GM12878 (cell line): ENCODE measurements around the gene HERPUD1. TPM values are rescaled to one million over a fixed set of nuclear protein-coding genes. Genes with fewer than 3 reads are reported as not detected.

Experiments used
- ATAC-seq: fragments of 200-7000 bp; cut with Tn5 transposase; 3 replicates; pipeline ENCODE4 v1.9.1; 2020; ENCODE audit warnings: mild to moderate bottlenecking, moderate library complexity
- BruUV-seq: library from RNA; stranded (reverse); fragments of 400-500 nt; replicated peaks from 2 replicates; lab custom pipeline; 2021; lab: Mats Ljungman, UMichigan
- CTCF ChIA-PET: fragments of 300-600 bp; sonication (Branson Sonifier 250); formaldehyde crosslinking; extraction: SDS; loops from one replicate; lab custom pipeline; 2021; ENCODE audit warnings: inconsistent platforms; lab: Yijun Ruan, JAX
- POLR2A ChIA-PET: fragments of 350-600 bp; formaldehyde crosslinking; extraction: SDS; loops from one replicate; lab custom pipeline; 2021; ENCODE audit warnings: inconsistent platforms; lab: Charles Lee
- RAD21 ChIA-PET: fragments of 300-600 bp; sonication (Branson Sonifier 250); formaldehyde crosslinking; loops from one replicate; lab custom pipeline; 2023; ENCODE audit warnings: antibody characterized with exemption; ENCODE audit not compliant: unreplicated experiment; lab: Charles Lee
- SMC1A ChIA-PET: fragments of 300-600 bp; sonication (Branson Sonifier 250); formaldehyde crosslinking; loops from one replicate; lab custom pipeline; 2023; ENCODE audit not compliant: unreplicated experiment, uncharacterized antibody; lab: Charles Lee
- DNase-seq: peaks from one replicate; pipeline ENCODE4 v3.0.0-alpha.2; 2011; ENCODE audit warnings: low read depth, low spot score
- FAIRE-seq: peaks from 3 replicates; lab custom pipeline; 2011; peaks lifted over from hg19 to GRCh38; lab: Jason Lieb, UNC
- H2AFZ ChIP-seq: 2 replicates; pipeline ENCODE4 v1.6.0; 2011; ENCODE audit warnings: low read depth, low read length, control low read depth; ENCODE audit not compliant: control insufficient read depth
- H3K27ac ChIP-seq: 2 replicates; pipeline ENCODE4 v1.5.1; 2011; ENCODE audit warnings: control low read depth; ENCODE audit not compliant: control insufficient read depth, insufficient read depth
- H3K27me3 ChIP-seq, 2 experiments: replicated peaks in 1 of 2; 2 replicates each; pipeline versions ENCODE4 v1.6.0 to v1.6.1; 2011; ENCODE audit warnings: low read length in 1 of 2; ENCODE audit not compliant: control insufficient read depth in 2 of 2, insufficient read depth in 2 of 2
- H3K36me3 ChIP-seq, 2 experiments: 2 replicates each; pipeline ENCODE4 v1.5.1; 2011; ENCODE audit warnings: low read length in 1 of 2; ENCODE audit not compliant: control insufficient read depth in 2 of 2, insufficient read depth in 2 of 2
- H3K4me1 ChIP-seq: 2 replicates; pipeline ENCODE4 v1.6.1; 2011; ENCODE audit warnings: mild to moderate bottlenecking, low read length, moderate library complexity, mixed read lengths; ENCODE audit not compliant: control insufficient read depth, insufficient read depth
- H3K4me2 ChIP-seq: 2 replicates; pipeline ENCODE4 v1.6.0; 2011; ENCODE audit warnings: control low read depth; ENCODE audit not compliant: control insufficient read depth, insufficient read depth
- H3K4me3 ChIP-seq: fragments of 200-600 bp; sonication (generic); 2 replicates; pipeline ENCODE4 v1.5.1; 2016
- H3K79me2 ChIP-seq: 2 replicates; pipeline ENCODE4 v1.6.0; 2011; ENCODE audit warnings: low read length; ENCODE audit not compliant: control insufficient read depth, insufficient read depth
- H3K9ac ChIP-seq: 2 replicates; pipeline ENCODE4 v1.8.0; 2011; ENCODE audit warnings: low read length, control low read depth, mixed read lengths; ENCODE audit not compliant: control insufficient read depth, insufficient read depth
- H3K9me3 ChIP-seq: replicated peaks from 3 replicates; pipeline ENCODE4 v1.5.1; 2011; ENCODE audit warnings: mild to moderate bottlenecking, low read length; ENCODE audit not compliant: control insufficient read depth, insufficient read depth
- H4K20me1 ChIP-seq: 2 replicates; pipeline ENCODE4 v1.6.0; 2011; ENCODE audit not compliant: control insufficient read depth, insufficient read depth
- CBX5 ChIP-seq: sonication (generic); IDR thresholded peaks from 2 replicates; pipeline ENCODE4 v1.6.1; 2016; ENCODE audit warnings: low read depth, moderate library complexity, mild to moderate bottlenecking, inconsistent platforms
- CHD1 ChIP-seq: IDR thresholded peaks from 2 replicates; pipeline ENCODE4 v1.6.1; 2012; ENCODE audit warnings: low read depth, low read length, improper control_type of control experiment
- HDGF ChIP-seq: fragments of 450-650 bp; IDR thresholded peaks from 2 replicates; pipeline ENCODE4 v1.6.1; 2016; ENCODE audit warnings: antibody characterized with exemption
- MTA2 ChIP-seq: fragments of 450-650 bp; IDR thresholded peaks from 2 replicates; pipeline ENCODE4 v1.6.1; 2016; ENCODE audit warnings: low read depth, mild to moderate bottlenecking, moderate library complexity
- SUPT20H ChIP-seq: IDR thresholded peaks from 2 replicates; pipeline ENCODE4 v1.6.1; 2011; ENCODE audit warnings: low read depth, mild to moderate bottlenecking, low read length, moderate library complexity, borderline replicate concordance; ENCODE audit not compliant: control insufficient read depth
- ZNF384 ChIP-seq: IDR thresholded peaks from 2 replicates; pipeline ENCODE4 v1.6.1; 2012; ENCODE audit warnings: low read depth, mild to moderate bottlenecking, low read length, improper control_type of control experiment, borderline replicate concordance
- WGBS: methylation state at CpG from one replicate; pipeline ENCODE4 v1.1.6; 2016; ENCODE audit warnings: low lambda C conversion rate; ENCODE audit not compliant: insufficient replicate concordance, insufficient coverage; ENCODE audit errors: missing lambda C conversion rate; 5-methylcytosine and 5-hydroxymethylcytosine counted together
- in situ Hi-C: fragments of 300-500 bp; cut with MboI; formaldehyde crosslinking; loops from 9 replicates; pipeline ENCODE4 v1.14.3; 2018; ENCODE audit warnings: mixed read lengths
- intact Hi-C: fragments of 100-400 bp; cut with micrococcal nuclease; formaldehyde crosslinking; loops from one replicate; pipeline ENCODE4 v1.14.2; 2022; ENCODE audit not compliant: unreplicated experiment
- polyA plus RNA-seq, 11 experiments: library from polyadenylated mRNA; depleted of rRNA in 4 of 11; unstranded in 6 of 11; stranded (reverse) in 5 of 11; fragments of >200 nt; fragmentation: Nextera tagmentation in 4 of 11; fragmentation: Illumina TruSeq in 1 of 11; extraction: Ambion mirVana in 4 of 11; extraction: Trizol in 1 of 11; gene quantifications; 1 replicate in 1 of 11; 2 replicates in 10 of 11; pipeline versions ENCODE4 v1.2.1 to v1.2.3, GENCODE V29; 2011 to 2016; ENCODE audit warnings: inconsistent platforms in 2 of 11, missing spikeins in 2 of 11, low read depth in 1 of 11
- total RNA-seq, 4 experiments: library from RNA; depleted of rRNA in 3 of 4; stranded (reverse); fragments of >200 nt in 3 of 4; fragmentation: Illumina TruSeq in 1 of 4; extraction: Trizol in 1 of 4; gene quantifications; 2 replicates each; pipeline versions ENCODE4 v1.2.1 to v1.2.3, GENCODE V29; 2013 to 2021
- TF ChIP-seq, protein P1 (sequence below): fragments of 450-650 bp; IDR thresholded peaks from 2 replicates; pipeline ENCODE4 v1.6.1; 2017; ENCODE audit warnings: mild to moderate bottlenecking, low read depth, inconsistent platforms; ENCODE audit not compliant: poor library complexity, severe bottlenecking
- TF ChIP-seq, protein P2 (sequence below): fragments of 450-650 bp; formaldehyde crosslinking; IDR thresholded peaks from 2 replicates; pipeline ENCODE4 v1.5.0; 2022; ENCODE audit warnings: mild to moderate bottlenecking, missing genetic modification characterization
- TF ChIP-seq, protein P3 (sequence below): fragments of 450-650 bp; IDR thresholded peaks from 2 replicates; pipeline ENCODE4 v1.6.1; 2016; ENCODE audit warnings: mild to moderate bottlenecking
- TF ChIP-seq, protein P4 (sequence below): fragments of 450-650 bp; IDR thresholded peaks from 2 replicates; pipeline ENCODE4 v1.6.1; 2014; ENCODE audit warnings: mild to moderate bottlenecking

HERPUD1 gene
- total and polyA plus RNA-seq, 10 of the 15 experiments (the other 5 are each of a cell fraction or from before 2014, with no cell fraction given): 32.6 to 212 (median 122) TPM

DNA sequence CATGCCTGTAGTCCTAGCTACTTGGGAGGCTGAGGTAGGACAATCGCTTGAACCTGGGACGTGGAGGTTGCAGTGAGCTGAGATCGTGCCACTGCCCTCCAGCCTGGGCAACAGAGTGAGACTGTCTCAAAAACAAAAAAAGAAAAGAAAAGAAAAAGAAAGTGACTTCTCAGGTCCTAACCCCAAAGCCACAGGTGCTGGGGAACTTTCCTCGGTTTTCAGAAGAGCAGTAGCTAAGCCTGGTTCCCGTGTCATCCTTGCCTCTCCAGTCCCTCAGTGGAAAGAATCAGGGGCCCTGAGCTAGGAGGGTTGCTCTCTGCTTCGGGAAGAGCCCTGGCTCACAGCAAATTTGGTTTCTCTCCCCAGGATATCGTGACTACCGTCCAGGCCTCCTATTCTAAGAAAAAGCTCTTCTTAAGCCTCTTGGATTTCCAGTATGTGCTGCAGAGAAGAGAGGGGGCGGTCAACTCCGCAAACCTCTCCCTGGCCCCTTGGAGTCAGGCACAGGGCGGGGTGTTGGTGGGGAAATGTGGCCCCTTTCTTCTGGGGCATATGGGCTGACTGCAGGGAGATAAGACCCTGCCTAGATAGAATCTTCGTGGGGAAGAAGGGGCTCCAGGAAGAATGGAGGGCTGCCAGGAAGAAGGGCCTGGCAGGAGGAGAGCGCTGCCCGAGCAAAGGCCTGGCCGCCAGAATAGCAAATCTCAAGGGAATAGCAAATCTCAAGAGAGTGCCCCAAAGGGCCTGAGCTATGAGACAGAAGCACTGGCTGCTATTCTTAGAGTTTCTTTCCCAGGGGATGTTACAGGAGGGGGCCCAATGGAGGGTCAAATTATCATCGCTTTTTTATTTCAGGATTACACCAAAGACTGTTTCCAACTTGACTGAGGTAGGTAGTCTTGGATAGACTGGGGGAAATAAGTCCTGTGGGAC is 49.1 kb downstream of the HERPUD1 start (continued):
- TF ChIP-seq, protein P1, sequence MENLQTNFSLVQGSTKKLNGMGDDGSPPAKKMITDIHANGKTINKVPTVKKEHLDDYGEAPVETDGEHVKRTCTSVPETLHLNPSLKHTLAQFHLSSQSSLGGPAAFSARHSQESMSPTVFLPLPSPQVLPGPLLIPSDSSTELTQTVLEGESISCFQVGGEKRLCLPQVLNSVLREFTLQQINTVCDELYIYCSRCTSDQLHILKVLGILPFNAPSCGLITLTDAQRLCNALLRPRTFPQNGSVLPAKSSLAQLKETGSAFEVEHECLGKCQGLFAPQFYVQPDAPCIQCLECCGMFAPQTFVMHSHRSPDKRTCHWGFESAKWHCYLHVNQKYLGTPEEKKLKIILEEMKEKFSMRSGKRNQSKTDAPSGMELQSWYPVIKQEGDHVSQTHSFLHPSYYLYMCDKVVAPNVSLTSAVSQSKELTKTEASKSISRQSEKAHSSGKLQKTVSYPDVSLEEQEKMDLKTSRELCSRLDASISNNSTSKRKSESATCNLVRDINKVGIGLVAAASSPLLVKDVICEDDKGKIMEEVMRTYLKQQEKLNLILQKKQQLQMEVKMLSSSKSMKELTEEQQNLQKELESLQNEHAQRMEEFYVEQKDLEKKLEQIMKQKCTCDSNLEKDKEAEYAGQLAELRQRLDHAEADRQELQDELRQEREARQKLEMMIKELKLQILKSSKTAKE: peak; percentile 73
- peak; percentile 36; the same call in 1 of the 2 replicates for TF ChIP-seq MTA2
- TF ChIP-seq, all 136 proteins: peak for 27

DNA sequence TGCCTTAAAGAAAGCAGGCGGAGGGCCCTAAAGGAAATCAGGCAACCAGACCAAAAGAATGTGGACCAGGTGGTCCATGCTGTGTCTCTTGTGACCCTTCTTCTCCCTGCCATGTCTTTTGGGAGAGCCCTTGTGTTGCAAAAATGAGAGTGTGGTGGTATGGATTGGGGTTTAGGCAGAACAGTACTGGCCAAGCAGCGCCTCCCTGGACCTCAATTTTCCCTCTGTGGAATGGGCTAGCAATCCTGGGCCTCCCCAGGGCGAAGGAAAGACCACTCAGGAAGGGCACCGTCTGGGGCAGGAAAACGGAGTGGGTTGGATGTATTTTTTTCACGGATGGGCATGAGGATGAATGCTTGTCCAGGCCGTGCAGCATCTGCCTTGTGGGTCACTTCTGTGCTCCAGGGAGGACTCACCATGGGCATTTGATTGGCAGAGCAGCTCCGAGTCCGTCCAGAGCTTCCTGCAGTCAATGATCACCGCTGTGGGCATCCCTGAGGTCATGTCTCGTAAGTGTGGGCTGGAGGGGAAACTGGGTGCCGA is 49.9 kb downstream of the HERPUD1 start:
- Histone ChIP-seq H4K20me1 (no peaks in the 10 kb centered on the region), H3K36me3 (no peaks in the 10 kb centered on the region), H3K4me3 (no peak overlapping the region), H2AFZ (no peak overlapping the region), H3K4me2 (no peak overlapping the region; the same call in 1 of the 2 replicates), H3K9ac (no peak overlapping the region), H3K27me3 (no peaks in the 10 kb centered on the region), H3K79me2 (peaks cover 7% of the 10 kb centered on the region), H3K9me3 (no peaks in the 10 kb centered on the region), H3K27ac (peak overlapping the region; percentile 41), H3K4me1 (peaks cover 49% of the 10 kb centered on the region)
- DNase-seq: no peak
- ChIA-PET RAD21 (interaction anchor here (1.1 to 22.4 kb wide), 8 partner anchors 8 to 114 kb away, joined by 4 to 473 read pairs (median 23); partner anchors contain the start of genes CETP and NLRC5), POLR2A (interaction anchor here (1.2 to 15.9 kb wide), 11 partner anchors 8 to 70 kb away, joined by 3 to 343 read pairs (median 12); partner anchors contain the start of gene NLRC5), CTCF (interaction anchor here (1.1 to 19.4 kb wide), 11 partner anchors 8 to 64 kb away, joined by 3 to 420 read pairs (median 11); partner anchors contain the start of genes CETP and NLRC5), SMC1A (interaction anchor here (1.3 to 31.6 kb wide), 7 partner anchors 12 to 64 kb away, joined by 3 to 604 read pairs (median 60); partner anchors contain the start of gene CETP)
- in situ Hi-C loops: no loop called here
- no peak for FAIRE-seq
- WGBS: 82% methylated on average over 12 of the region's 12 CpGs
- no peak; the same call in 2 of the 3 replicates for ATAC-seq
- intact Hi-C loops: loop anchor here (1.0 kb wide), 2 partner anchors 9 to 10 kb away; no protein-coding TSS in a partner anchor
- BruUV-seq: TSS peak; percentile 65
- TF ChIP-seq, protein P2, sequence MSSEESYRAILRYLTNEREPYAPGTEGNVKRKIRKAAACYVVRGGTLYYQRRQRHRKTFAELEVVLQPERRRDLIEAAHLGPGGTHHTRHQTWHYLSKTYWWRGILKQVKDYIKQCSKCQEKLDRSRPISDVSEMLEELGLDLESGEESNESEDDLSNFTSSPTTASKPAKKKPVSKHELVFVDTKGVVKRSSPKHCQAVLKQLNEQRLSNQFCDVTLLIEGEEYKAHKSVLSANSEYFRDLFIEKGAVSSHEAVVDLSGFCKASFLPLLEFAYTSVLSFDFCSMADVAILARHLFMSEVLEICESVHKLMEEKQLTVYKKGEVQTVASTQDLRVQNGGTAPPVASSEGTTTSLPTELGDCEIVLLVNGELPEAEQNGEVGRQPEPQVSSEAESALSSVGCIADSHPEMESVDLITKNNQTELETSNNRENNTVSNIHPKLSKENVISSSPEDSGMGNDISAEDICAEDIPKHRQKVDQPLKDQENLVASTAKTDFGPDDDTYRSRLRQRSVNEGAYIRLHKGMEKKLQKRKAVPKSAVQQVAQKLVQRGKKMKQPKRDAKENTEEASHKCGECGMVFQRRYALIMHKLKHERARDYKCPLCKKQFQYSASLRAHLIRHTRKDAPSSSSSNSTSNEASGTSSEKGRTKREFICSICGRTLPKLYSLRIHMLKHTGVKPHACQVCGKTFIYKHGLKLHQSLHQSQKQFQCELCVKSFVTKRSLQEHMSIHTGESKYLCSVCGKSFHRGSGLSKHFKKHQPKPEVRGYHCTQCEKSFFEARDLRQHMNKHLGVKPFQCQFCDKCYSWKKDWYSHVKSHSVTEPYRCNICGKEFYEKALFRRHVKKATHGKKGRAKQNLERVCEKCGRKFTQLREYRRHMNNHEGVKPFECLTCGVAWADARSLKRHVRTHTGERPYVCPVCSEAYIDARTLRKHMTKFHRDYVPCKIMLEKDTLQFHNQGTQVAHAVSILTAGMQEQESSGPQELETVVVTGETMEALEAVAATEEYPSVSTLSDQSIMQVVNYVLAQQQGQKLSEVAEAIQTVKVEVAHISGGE (CRISPR knock-in tag): no peak
- TF ChIP-seq CBX5 (no peak), ZNF384 (no peak), CHD1 (no peak), SUPT20H (no peak), HDGF (peak; percentile 57; the same call in 1 of the 2 replicates)
- TF ChIP-seq, protein P3, sequence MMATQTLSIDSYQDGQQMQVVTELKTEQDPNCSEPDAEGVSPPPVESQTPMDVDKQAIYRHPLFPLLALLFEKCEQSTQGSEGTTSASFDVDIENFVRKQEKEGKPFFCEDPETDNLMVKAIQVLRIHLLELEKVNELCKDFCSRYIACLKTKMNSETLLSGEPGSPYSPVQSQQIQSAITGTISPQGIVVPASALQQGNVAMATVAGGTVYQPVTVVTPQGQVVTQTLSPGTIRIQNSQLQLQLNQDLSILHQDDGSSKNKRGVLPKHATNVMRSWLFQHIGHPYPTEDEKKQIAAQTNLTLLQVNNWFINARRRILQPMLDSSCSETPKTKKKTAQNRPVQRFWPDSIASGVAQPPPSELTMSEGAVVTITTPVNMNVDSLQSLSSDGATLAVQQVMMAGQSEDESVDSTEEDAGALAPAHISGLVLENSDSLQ: no peak
- TF ChIP-seq, protein P4, sequence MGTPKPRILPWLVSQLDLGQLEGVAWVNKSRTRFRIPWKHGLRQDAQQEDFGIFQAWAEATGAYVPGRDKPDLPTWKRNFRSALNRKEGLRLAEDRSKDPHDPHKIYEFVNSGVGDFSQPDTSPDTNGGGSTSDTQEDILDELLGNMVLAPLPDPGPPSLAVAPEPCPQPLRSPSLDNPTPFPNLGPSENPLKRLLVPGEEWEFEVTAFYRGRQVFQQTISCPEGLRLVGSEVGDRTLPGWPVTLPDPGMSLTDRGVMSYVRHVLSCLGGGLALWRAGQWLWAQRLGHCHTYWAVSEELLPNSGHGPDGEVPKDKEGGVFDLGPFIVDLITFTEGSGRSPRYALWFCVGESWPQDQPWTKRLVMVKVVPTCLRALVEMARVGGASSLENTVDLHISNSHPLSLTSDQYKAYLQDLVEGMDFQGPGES: no peak
